Progenitor cell of endocrine pancreas (in vitro differentiated cells): ENCODE data around the gene SNAP29. TPM values are rescaled to one million over a fixed set of nuclear protein-coding genes. Genes with fewer than 3 reads are reported as not detected.

Experiments
- DNase-seq: peaks from one replicate; pipeline ENCODE4 v3.0.0; 2021; ENCODE audit warnings: low spot score; ENCODE audit not compliant: unreplicated experiment
- H3K27ac Mint-ChIP-seq: 2 replicates; pipeline ENCODE4 v1.8.0; 2021; ENCODE audit warnings: mild to moderate bottlenecking, moderate library complexity, mixed read lengths
- H3K27me3 Mint-ChIP-seq: 2 replicates; pipeline ENCODE4 v1.8.0; 2021; ENCODE audit warnings: mixed read lengths
- H3K36me3 Mint-ChIP-seq: 2 replicates; pipeline ENCODE4 v1.8.0; 2022; ENCODE audit warnings: mixed read lengths; ENCODE audit not compliant: insufficient read depth
- H3K4me1 Mint-ChIP-seq: 2 replicates; pipeline ENCODE4 v1.8.0; 2021; ENCODE audit warnings: low read depth, mixed read lengths
- H3K4me3 Mint-ChIP-seq: 2 replicates; pipeline ENCODE4 v1.8.0; 2021; ENCODE audit warnings: low read depth, mild to moderate bottlenecking, moderate library complexity, mixed read lengths
- H3K9me3 Mint-ChIP-seq: 2 replicates; pipeline ENCODE4 v1.8.0; 2021; ENCODE audit warnings: low read depth, mixed read lengths
- CTCF ChIP-seq: fragments of 200-600 bp; sonication (generic); IDR thresholded peaks from one replicate; pipeline ENCODE4 v1.5.0; 2021; ENCODE audit warnings: antibody characterized with exemption, mild to moderate bottlenecking; ENCODE audit not compliant: unreplicated experiment
- long read RNA-seq: library from polyadenylated mRNA; unstranded; transcript quantifications from one replicate; pipeline ENCODE4 v2.0.0, GENCODE V29; 2020
- total RNA-seq: library from RNA; stranded (reverse); gene quantifications from 2 replicates; pipeline ENCODE4 v1.2.1, GENCODE V29; 2021

The SNAP29 gene
- total RNA-seq, result 20.4 and 20.6 TPM in 2 replicates
- long read RNA-seq, full-length matches to known transcripts, result 15 of 16 reads
- long read RNA-seq, partial matches to known transcripts, result 0 of 16 reads
- long read RNA-seq, other reads (novel, unspliced or antisense), result 1 of 16 reads

GRCh38 chr22:20858615-20859416 is at the start of gene SNAP29, which contains the start of gene PI4KA:
Gene SNAP29, plus strand, starts transcription at chr22:20859007. Its CDS starts 104 bp downstream, at chr22:20859111.
Gene PI4KA, minus strand, starts transcription at chr22:20858811. Its CDS starts 86 bp downstream, at chr22:20858725.
- Mint-ChIP-seq H3K4me1 (peaks cover 16% of the 10 kb centered on the region), H3K27me3 (no peaks in the 10 kb centered on the region), H3K9me3 (no peaks in the 10 kb centered on the region), H3K4me3 (peak within 1 kb of the TSS; percentile 83), H3K27ac (peak within 1 kb of the TSS; percentile 91), H3K36me3 (no peaks in the 10 kb centered on the region)
- peak; percentile 9 for TF ChIP-seq CTCF
- DNase-seq, result peak; percentile 97

DNA sequence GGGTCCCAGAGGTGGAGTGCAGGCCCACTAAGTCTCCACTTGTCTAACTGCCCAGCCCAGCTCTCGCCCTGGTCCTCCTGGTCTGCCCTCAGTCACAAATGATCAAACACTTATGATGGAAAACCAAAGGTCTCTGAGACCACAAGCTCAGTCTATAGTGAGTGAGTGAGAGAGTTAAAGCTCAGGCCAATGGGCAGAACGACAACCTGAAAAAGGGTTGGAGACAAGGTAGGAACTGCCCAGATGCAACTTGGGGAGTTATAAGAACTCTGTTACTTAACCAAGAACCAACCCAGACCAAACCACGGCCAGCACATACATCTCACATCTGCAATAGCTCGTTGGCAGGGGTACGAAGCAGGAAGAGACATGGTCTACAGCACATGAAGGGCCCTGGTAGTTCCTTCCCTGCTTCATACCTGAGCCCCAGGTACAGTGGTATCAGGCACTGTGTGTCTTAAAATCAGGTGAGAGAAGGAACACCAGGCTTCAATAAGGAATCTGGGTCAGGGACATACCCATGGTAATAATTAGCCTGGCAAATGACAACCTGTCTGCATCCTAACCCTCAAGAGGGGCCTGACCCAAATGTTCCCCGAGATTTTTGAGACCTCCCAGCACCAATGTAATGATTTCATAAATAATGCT is 49.1 kb upstream of the SNAP29 start:
- peaks cover 24% of the 10 kb centered on the region for H3K36me3 Mint-ChIP-seq
- no peaks in the 10 kb centered on the region for H3K9me3 Mint-ChIP-seq
- no peak overlapping the region for H3K4me3 Mint-ChIP-seq
- H3K27ac Mint-ChIP-seq, result no peak overlapping the region
- H3K4me1 Mint-ChIP-seq, result no peaks in the 10 kb centered on the region
- TF ChIP-seq CTCF, result no peak
- H3K27me3 Mint-ChIP-seq, result no peaks in the 10 kb centered on the region
- DNase-seq, result no peak

DNA sequence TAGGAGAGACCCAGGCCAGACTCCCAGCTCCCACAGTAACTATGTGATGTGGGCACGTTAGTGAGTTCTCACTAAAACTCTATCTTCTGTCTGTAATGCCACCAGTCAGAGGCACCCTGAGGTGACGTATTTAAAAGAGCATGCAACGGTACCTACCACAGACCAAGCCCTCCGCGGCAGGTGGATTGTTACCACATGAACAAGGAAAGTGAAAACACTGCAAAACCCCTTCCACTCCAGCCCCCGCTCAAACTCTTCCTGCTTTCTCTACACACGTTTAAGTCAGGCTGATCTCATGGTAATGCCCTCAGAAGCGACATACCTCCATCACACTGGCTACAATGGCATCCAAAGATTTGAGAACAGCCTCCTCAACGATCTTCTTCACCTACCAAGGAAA is 48.2 kb upstream of the SNAP29 start:
- Mint-ChIP-seq H3K27ac (no peak overlapping the region), H3K27me3 (no peaks in the 10 kb centered on the region), H3K36me3 (peaks cover 27% of the 10 kb centered on the region), H3K4me3 (no peak overlapping the region), H3K9me3 (no peaks in the 10 kb centered on the region), H3K4me1 (no peaks in the 10 kb centered on the region)
- no peak for TF ChIP-seq CTCF
- no peak for DNase-seq

GRCh38 chr22:20811171-20811570 is 47.6 kb upstream of the SNAP29 start:
- no peak for TF ChIP-seq CTCF
- Mint-ChIP-seq H3K27ac (no peak overlapping the region), H3K4me3 (no peak overlapping the region), H3K36me3 (peaks cover 25% of the 10 kb centered on the region), H3K27me3 (no peaks in the 10 kb centered on the region), H3K9me3 (no peaks in the 10 kb centered on the region), H3K4me1 (no peaks in the 10 kb centered on the region)
- DNase-seq, result no peak

GRCh38 chr22:20811971-20812660 is 46.7 kb upstream of the SNAP29 start:
- no peaks in the 10 kb centered on the region for H3K4me1 Mint-ChIP-seq
- no peak overlapping the region for H3K4me3 Mint-ChIP-seq
- no peak for DNase-seq
- H3K9me3 Mint-ChIP-seq, result no peaks in the 10 kb centered on the region
- TF ChIP-seq CTCF, result no peak
- no peak overlapping the region for H3K27ac Mint-ChIP-seq
- peaks cover 25% of the 10 kb centered on the region for H3K36me3 Mint-ChIP-seq
- no peaks in the 10 kb centered on the region for H3K27me3 Mint-ChIP-seq
